ENCODE measurements around the gene SLX4IP.
"Not testable (repeated sequence)": the region's sequence is repeated elsewhere in the genome, so short reads cannot be mapped to it uniquely, and the experiment has no call there.

SLX4IP gene

GRCh38 chr20:10613426-10613825, 178.3 kb downstream of the SLX4IP start:
- DNase-seq = not testable (repeated sequence)

GRCh38 chr20:10613911-10614310, 178.8 kb downstream of the SLX4IP start:
- DNase-seq = no peak

GRCh38 chr20:10616212-10616611, 181.1 kb downstream of the SLX4IP start:
- no peak for DNase-seq

GRCh38 chr20:10617549-10618133, 182.5 kb downstream of the SLX4IP start:
- DNase-seq = not testable (repeated sequence)

GRCh38 chr20:10618611-10619245, 183.6 kb downstream of the SLX4IP start:
- no peak for DNase-seq

- DNase-seq = no peak
These were observed 184.3 kb downstream of the SLX4IP start for GRCh38 chr20:10619427-10619826.

GRCh38 chr20:10621149-10621548, 186.0 kb downstream of the SLX4IP start:
- no peak for DNase-seq

GRCh38 chr20:10622657-10623418, 187.7 kb downstream of the SLX4IP start:
- DNase-seq = no peak

GRCh38 chr20:10625641-10626040, 190.5 kb downstream of the SLX4IP start:
- no peak for DNase-seq

GRCh38 chr20:10626896-10627295, 191.8 kb downstream of the SLX4IP start:
- no peak for DNase-seq

GRCh38 chr20:10629946-10630650, 195.0 kb downstream of the SLX4IP start:
- DNase-seq = no peak

GRCh38 chr20:10631126-10631525, 196.0 kb downstream of the SLX4IP start:
- DNase-seq = no peak

- DNase-seq = no peak
These were observed 197.8 kb downstream of the SLX4IP start for GRCh38 chr20:10632721-10633509.

GRCh38 chr20:10633718-10634117, 198.6 kb downstream of the SLX4IP start:
- DNase-seq = no peak

GRCh38 chr20:10634211-10634610, 199.1 kb downstream of the SLX4IP start:
- no peak for DNase-seq

GRCh38 chr20:10634683-10635411, 199.7 kb downstream of the SLX4IP start:
- no peak for DNase-seq

- DNase-seq = no peak
These were observed 200.5 kb downstream of the SLX4IP start for GRCh38 chr20:10635476-10636208.

- no peak for DNase-seq
These were observed 201.3 kb downstream of the SLX4IP start for GRCh38 chr20:10636326-10636818.

GRCh38 chr20:10637031-10637559, 202.0 kb downstream of the SLX4IP start:
- no peak for DNase-seq

- no peak for DNase-seq
These were observed 202.5 kb downstream of the SLX4IP start for GRCh38 chr20:10637563-10637962.

Data from activated CD4-positive, alpha-beta T cell treated with anti-CD3 and anti-CD28 coated beads, Interleukin-2, amount 50 U/mL, for 16 hours (primary cell).